HUES48 (cell line): Measurements from ENCODE around the gene NKG7.
A peak's percentile ranks its signal among the peaks of the same experiment; 100 is the strongest.
"Not testable (repeated sequence)": the region's sequence is repeated elsewhere in the genome, so short reads cannot be mapped to it uniquely, and the experiment has no call there.

Experiments
- H3K27ac ChIP-seq: one replicate; pipeline ENCODE4 v1.7.0; 2013; ENCODE audit warnings: low read depth, low read length, inconsistent platforms
- H3K27me3 ChIP-seq: 2 replicates; pipeline ENCODE4 v1.6.1; 2013; ENCODE audit warnings: mild to moderate bottlenecking, low read length; ENCODE audit not compliant: control insufficient read depth, insufficient read depth
- H3K36me3 ChIP-seq: 2 replicates; pipeline ENCODE4 v1.6.1; 2013; ENCODE audit warnings: low read length; ENCODE audit not compliant: control insufficient read depth, insufficient read depth
- H3K4me1 ChIP-seq: 2 replicates; pipeline ENCODE4 v1.6.1; 2013; ENCODE audit warnings: mild to moderate bottlenecking, low read length; ENCODE audit not compliant: control insufficient read depth, insufficient read depth
- H3K4me3 ChIP-seq: 2 replicates; pipeline ENCODE4 v1.5.1; 2013; ENCODE audit warnings: mild to moderate bottlenecking, low read depth, low read length
- H3K9ac ChIP-seq: 2 replicates; pipeline ENCODE4 v1.6.1; 2013; ENCODE audit warnings: mild to moderate bottlenecking, low read depth, low read length, moderate library complexity
- H3K9me3 ChIP-seq: 2 replicates; pipeline ENCODE4 v1.6.1; 2013; ENCODE audit warnings: low read length; ENCODE audit not compliant: control insufficient read depth, insufficient read depth

Gene NKG7

DNA sequence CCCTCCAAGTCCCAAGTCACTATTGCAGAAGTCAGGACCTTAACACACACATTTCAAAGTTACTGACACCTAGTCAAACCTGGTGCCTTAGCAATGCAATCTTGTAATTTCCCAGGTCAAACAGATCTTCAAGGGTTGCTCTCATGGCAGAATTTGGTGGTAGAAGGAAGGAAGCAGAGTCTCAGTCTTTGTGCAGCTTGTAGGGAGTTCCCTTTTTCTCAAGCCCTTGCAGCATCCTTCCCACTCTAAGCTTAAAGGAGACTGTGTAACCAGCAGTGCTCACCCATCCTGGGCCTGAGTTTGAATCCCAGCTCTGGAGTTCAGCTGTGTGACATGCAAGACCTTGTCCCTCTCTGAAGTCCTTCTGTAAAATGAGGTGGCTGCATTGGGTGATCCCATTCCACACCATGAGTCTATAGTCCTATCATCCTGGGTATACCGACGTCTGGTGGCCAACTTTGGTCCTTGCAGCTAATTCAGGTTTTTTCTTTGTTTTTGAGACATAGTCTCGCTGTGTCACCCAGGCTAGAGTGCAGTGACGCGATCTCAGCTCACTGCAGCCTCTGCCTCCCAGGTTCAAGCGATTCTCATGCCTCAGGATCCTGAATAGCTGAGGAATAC lies 35.2 kb upstream of the NKG7 start:
- peaks cover 10% of the 10 kb centered on the region for H3K4me1 ChIP-seq
- H3K9ac ChIP-seq = no peak overlapping the region
- peaks cover 10% of the 10 kb centered on the region for H3K36me3 ChIP-seq
- H3K27ac ChIP-seq = peak overlapping the region; percentile 65
- H3K27me3 ChIP-seq = no peaks in the 10 kb centered on the region
- peaks cover 14% of the 10 kb centered on the region for H3K9me3 ChIP-seq
- no peak overlapping the region for H3K4me3 ChIP-seq

DNA sequence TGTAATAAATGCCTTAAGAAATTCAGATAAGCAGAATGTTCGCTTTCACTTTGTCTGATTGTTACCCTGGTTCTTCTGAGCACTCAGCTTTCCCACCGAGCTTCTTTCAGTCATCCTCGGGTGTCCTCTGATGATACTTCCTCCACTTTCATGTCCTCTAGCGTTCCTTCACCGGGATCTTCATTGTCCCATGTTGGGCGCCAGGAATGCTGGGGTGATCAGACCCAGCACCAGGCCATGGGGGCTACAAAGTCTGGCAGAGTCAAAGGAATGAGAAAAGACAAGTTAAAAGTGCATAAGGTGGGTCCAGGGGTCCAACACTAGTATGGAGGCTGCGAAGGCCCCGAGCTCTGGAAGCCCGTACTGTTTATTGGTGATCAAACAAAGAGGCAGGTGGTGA lies 29.7 kb upstream of the NKG7 start:
- H3K9me3 ChIP-seq = peaks cover 29% of the 10 kb centered on the region
- no peak overlapping the region for H3K27ac ChIP-seq
- no peak overlapping the region for H3K9ac ChIP-seq
- no peak overlapping the region for H3K4me3 ChIP-seq
- H3K36me3 ChIP-seq = peaks cover 10% of the 10 kb centered on the region
- no peaks in the 10 kb centered on the region for H3K27me3 ChIP-seq
- no peaks in the 10 kb centered on the region for H3K4me1 ChIP-seq

- not testable (repeated sequence) for H3K9ac ChIP-seq, H3K4me1 ChIP-seq, H3K4me3 ChIP-seq, H3K27ac ChIP-seq, H3K27me3 ChIP-seq, H3K36me3 ChIP-seq
- peaks cover 25% of the 10 kb centered on the region for H3K9me3 ChIP-seq
Measured at GRCh38 chr19:51399936-51400335, 27.5 kb upstream of the NKG7 start.

DNA sequence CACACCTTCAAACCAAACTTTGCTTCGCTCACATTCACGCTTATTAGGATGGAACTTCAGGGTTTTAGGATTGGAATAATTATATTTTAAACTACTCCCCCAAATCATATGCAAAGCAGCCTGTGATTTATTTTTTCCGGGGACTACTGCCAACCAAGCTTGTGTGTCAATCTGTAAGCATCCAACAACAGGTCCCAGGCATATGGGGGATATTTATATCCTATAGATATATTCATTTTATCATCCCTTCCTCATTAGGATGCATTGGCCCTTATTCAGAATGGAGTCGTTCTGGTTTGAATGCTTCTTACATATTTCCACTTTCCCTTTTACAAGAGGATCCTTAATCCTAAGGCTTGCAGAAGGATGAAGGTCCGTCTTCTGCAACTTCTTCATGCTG lies 26.8 kb upstream of the NKG7 start:
- peaks cover 25% of the 10 kb centered on the region for H3K9me3 ChIP-seq
- H3K36me3 ChIP-seq = peaks cover 5% of the 10 kb centered on the region
- H3K9ac ChIP-seq = no peak overlapping the region
- no peaks in the 10 kb centered on the region for H3K27me3 ChIP-seq
- H3K4me3 ChIP-seq = no peak overlapping the region
- H3K4me1 ChIP-seq = no peaks in the 10 kb centered on the region
- H3K27ac ChIP-seq = no peak overlapping the region

- H3K4me3 ChIP-seq = no peak overlapping the region
- no peaks in the 10 kb centered on the region for H3K27me3 ChIP-seq
- H3K27ac ChIP-seq = no peak overlapping the region
- H3K9me3 ChIP-seq = peaks cover 19% of the 10 kb centered on the region
- no peaks in the 10 kb centered on the region for H3K4me1 ChIP-seq
- H3K9ac ChIP-seq = no peak overlapping the region
- peaks cover 2% of the 10 kb centered on the region for H3K36me3 ChIP-seq
Measured at GRCh38 chr19:51398096-51398704, 25.7 kb upstream of the NKG7 start.

- H3K27ac ChIP-seq, H3K9ac ChIP-seq, H3K4me3 ChIP-seq, H3K27me3 ChIP-seq, H3K4me1 ChIP-seq, H3K36me3 ChIP-seq: not testable (repeated sequence)
- peaks cover 13% of the 10 kb centered on the region for H3K9me3 ChIP-seq
Measured at GRCh38 chr19:51397453-51397852, 25.0 kb upstream of the NKG7 start.

GRCh38 chr19:51396175-51396574 lies 23.7 kb upstream of the NKG7 start:
- Histone ChIP-seq H3K4me1 (no peaks in the 10 kb centered on the region), H3K36me3 (no peaks in the 10 kb centered on the region), H3K9me3 (0 out of 2 replicates have a peak, but pooled peaks cover 3% of the 10 kb centered on the region), H3K4me3 (no peak overlapping the region), H3K9ac (no peak overlapping the region), H3K27ac (no peak overlapping the region), H3K27me3 (no peaks in the 10 kb centered on the region)

DNA sequence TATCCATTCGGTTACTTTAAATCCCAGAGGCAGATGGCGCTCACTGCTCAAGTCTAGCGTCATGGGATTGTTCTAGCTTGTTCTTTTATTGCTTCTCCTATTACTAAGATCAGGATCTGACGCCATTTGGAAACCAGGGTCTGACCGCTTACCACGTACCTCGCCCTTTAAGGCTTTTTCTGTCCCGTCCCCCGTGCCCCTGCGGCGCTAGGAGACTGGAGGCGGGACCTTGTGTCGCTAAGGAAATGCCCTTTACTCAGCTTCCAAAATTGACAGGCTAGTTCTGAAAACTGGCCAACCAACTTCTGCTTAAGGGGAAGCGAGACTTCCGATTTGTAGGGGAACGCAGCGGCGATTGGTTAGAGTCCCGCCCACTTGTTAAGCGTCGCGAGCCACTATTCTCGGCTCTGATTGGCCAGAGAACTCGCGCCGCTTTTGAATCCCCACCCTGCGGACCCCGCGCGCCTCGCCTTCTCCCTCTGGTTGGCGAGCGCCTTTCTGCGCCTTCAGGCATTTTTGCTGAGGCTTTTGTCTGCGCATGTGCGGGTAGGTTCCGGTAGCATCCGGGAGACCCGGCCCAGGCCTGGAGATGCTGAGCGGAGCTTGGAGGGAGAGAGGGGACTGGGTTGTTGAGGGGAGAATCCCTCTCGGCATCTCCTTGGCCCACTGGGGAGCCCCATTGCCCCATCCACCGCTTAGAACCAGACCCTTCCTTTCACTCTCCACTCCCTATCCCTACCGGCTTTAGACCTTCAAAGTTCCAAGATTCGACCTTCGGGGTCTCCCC lies 21.8 kb upstream of the NKG7 start:
- Histone ChIP-seq H3K36me3 (no peaks in the 10 kb centered on the region), H3K9me3 (no peaks in the 10 kb centered on the region), H3K9ac (peak overlapping the region; percentile 85)

DNA sequence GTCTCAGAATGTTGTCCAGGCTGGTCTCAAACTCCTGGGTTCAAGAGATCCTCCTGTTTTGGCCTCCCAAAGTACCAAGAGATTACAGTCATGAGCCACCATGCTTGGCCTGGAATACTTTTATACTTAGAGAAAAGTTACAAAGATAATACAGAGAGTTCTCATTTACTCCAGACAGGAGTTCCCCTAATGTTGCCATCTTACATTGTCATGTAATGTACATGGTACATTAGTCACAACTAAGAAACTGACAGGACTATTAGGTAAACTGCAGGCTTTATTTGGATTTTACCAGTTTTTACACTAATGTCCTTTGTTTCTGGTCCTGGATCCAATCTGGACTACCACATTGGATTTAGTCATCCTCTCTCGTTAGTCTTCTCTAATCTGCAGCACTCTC lies 20.2 kb upstream of the NKG7 start:
- H3K27ac ChIP-seq = no peak overlapping the region
- H3K9me3 ChIP-seq = no peaks in the 10 kb centered on the region
- no peak overlapping the region for H3K9ac ChIP-seq
- H3K4me3 ChIP-seq = no peak overlapping the region
- H3K36me3 ChIP-seq = no peaks in the 10 kb centered on the region
- no peaks in the 10 kb centered on the region for H3K27me3 ChIP-seq
- peaks cover 8% of the 10 kb centered on the region; the same call in 1 of the 2 replicates for H3K4me1 ChIP-seq

More for the DNA sequence above, 21.8 kb upstream of the NKG7 start:
- Histone ChIP-seq H3K27me3 (no peaks in the 10 kb centered on the region), H3K4me3 (peak overlapping the region; percentile 87), H3K27ac (peak overlapping the region; percentile 89), H3K4me1 (peaks cover 8% of the 10 kb centered on the region; the same call in 1 of the 2 replicates)

DNA sequence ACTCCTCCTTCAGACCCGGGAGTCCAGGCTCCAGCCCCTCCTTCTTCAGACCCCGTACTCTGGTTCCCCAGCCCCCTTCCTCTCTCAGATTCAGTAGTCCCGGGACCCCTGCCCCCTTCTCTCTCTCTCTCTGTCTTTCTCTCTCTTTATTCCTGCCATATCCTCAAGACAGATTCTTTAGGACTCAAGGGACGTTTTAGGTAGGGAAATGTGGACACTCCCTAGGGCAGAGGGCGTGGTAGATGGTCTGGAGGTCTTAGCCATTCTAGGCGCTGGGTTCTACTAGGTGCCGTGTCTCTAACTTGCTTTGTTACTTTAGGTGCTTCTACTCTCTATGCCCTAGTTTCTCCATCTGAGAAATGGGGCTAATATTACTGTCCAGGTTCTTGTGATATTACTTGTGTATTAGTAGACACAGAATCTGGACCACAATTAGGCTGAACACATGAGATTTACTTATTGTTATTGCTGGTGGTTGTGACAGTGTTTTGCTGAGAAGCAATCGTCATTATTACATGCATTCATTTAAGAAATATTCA lies 18.7 kb upstream of the NKG7 start:
- no peaks in the 10 kb centered on the region for H3K36me3 ChIP-seq
- no peak overlapping the region for H3K9ac ChIP-seq
- no peaks in the 10 kb centered on the region for H3K27me3 ChIP-seq
- H3K4me1 ChIP-seq = peaks cover 8% of the 10 kb centered on the region; the same call in 1 of the 2 replicates
- H3K9me3 ChIP-seq = no peaks in the 10 kb centered on the region
- H3K27ac ChIP-seq = no peak overlapping the region
- no peak overlapping the region; the same call in 1 of the 2 replicates for H3K4me3 ChIP-seq

- H3K4me1 ChIP-seq = peaks cover 8% of the 10 kb centered on the region; the same call in 1 of the 2 replicates
- H3K27me3 ChIP-seq = no peaks in the 10 kb centered on the region
- H3K9me3 ChIP-seq = no peaks in the 10 kb centered on the region
- H3K4me3 ChIP-seq = no peak overlapping the region
- H3K27ac ChIP-seq = no peak overlapping the region
- no peaks in the 10 kb centered on the region for H3K36me3 ChIP-seq
- no peak overlapping the region for H3K9ac ChIP-seq
Measured at GRCh38 chr19:51389143-51389542, 16.7 kb upstream of the NKG7 start.
